ENCODE data around the gene TEAD1. TPM values are rescaled to one million over a fixed set of nuclear protein-coding genes. Genes with fewer than 3 reads are reported as not detected.

The TEAD1 gene
- total and polyA plus RNA-seq, 4 donors: 9.1 to 38.4 (median 10.7) TPM

DNA sequence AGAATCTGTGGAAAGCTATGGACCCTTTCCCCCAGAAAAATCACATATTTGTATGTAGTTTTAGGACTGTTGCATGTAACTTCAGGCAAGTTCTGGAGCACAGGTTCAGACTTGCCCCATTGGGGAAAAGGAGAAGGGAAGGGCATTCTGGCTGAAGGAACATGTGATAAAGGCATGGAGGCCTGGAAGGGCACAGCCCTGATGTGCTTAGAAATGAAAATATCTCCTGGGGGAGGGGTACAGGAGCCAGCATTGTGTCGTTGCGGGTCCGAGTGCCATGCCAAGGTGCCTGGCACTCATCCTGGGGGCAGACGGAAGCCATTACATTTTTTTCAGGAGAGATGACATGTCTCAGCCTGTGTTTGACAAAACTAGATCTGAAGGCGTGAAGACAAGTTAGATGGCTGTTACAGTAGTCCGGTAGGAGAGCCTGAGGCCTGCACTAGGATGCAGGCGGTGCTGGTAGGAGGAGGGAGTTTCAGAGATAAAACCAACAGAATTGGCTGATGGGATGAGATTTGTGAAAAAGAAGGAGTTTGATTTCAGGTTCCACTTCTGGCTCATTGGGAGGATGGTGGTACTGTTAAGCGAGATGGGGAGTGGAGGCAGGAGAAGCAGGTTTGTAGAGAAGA, 96.9 kb downstream of the TEAD1 start:
- 93% methylated on average over 8 of the region's 8 CpGs for WGBS
- no peak for TF ChIP-seq HNF4G (IDR thresholded peaks at IDR 0.05)
- TF ChIP-seq, protein P1, sequence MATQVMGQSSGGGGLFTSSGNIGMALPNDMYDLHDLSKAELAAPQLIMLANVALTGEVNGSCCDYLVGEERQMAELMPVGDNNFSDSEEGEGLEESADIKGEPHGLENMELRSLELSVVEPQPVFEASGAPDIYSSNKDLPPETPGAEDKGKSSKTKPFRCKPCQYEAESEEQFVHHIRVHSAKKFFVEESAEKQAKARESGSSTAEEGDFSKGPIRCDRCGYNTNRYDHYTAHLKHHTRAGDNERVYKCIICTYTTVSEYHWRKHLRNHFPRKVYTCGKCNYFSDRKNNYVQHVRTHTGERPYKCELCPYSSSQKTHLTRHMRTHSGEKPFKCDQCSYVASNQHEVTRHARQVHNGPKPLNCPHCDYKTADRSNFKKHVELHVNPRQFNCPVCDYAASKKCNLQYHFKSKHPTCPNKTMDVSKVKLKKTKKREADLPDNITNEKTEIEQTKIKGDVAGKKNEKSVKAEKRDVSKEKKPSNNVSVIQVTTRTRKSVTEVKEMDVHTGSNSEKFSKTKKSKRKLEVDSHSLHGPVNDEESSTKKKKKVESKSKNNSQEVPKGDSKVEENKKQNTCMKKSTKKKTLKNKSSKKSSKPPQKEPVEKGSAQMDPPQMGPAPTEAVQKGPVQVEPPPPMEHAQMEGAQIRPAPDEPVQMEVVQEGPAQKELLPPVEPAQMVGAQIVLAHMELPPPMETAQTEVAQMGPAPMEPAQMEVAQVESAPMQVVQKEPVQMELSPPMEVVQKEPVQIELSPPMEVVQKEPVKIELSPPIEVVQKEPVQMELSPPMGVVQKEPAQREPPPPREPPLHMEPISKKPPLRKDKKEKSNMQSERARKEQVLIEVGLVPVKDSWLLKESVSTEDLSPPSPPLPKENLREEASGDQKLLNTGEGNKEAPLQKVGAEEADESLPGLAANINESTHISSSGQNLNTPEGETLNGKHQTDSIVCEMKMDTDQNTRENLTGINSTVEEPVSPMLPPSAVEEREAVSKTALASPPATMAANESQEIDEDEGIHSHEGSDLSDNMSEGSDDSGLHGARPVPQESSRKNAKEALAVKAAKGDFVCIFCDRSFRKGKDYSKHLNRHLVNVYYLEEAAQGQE (IDR thresholded peaks at IDR 0.05): no peak
- TF ChIP-seq EGR1 (IDR thresholded peaks at IDR 0.05; ENCODE audit: low read depth in 2 of 2): no peak
- TF ChIP-seq FOXA1 (IDR thresholded peaks at IDR 0.05): no peak
- no peak for TF ChIP-seq SP1 (IDR thresholded peaks at IDR 0.05)
- TF ChIP-seq JUND (IDR thresholded peaks at IDR 0.05): no peak
- no peak for TF ChIP-seq RXRA (IDR thresholded peaks at IDR 0.05)
- TF ChIP-seq, protein P2, sequence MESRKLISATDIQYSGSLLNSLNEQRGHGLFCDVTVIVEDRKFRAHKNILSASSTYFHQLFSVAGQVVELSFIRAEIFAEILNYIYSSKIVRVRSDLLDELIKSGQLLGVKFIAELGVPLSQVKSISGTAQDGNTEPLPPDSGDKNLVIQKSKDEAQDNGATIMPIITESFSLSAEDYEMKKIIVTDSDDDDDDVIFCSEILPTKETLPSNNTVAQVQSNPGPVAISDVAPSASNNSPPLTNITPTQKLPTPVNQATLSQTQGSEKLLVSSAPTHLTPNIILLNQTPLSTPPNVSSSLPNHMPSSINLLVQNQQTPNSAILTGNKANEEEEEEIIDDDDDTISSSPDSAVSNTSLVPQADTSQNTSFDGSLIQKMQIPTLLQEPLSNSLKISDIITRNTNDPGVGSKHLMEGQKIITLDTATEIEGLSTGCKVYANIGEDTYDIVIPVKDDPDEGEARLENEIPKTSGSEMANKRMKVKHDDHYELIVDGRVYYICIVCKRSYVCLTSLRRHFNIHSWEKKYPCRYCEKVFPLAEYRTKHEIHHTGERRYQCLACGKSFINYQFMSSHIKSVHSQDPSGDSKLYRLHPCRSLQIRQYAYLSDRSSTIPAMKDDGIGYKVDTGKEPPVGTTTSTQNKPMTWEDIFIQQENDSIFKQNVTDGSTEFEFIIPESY (IDR thresholded peaks at IDR 0.05): no peak
- TF ChIP-seq TAF1 (conservative IDR thresholded peaks at IDR 0.05): no peak
- TF ChIP-seq, protein P3, sequence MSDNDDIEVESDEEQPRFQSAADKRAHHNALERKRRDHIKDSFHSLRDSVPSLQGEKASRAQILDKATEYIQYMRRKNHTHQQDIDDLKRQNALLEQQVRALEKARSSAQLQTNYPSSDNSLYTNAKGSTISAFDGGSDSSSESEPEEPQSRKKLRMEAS (IDR thresholded peaks at IDR 0.05): no peak
- no peak for TF ChIP-seq NR2F2 (IDR thresholded peaks at IDR 0.05)
- H3K4me1 ChIP-seq (ENCODE audit: control insufficient read depth in 4 of 4, insufficient read depth in 4 of 4, low read length in 3 of 4): peaks cover 0 to 17% (median 3%) of the 10 kb centered on the region in 4 donors

DNA sequence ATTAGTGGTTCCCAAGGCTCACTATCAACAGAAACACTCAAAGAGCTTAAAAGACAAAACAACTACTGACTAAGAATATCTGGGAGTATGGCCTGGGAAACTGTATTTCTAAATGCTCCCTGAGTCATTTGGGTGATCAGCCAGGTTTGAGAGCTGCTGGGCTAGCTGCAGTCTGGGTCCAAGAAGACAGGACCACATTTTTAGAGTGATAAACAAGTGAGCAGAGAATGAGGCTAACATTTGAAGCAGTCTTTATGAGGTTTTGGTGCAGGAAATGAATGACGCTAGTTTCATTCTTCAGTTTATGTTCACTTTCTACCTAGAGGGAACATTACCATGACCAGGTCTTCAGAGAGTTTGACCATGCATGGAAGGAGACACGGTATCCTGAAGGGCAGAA, 97.7 kb downstream of the TEAD1 start:
- Histone ChIP-seq H3K4me3 (ENCODE audit: low read depth in 1 of 3, low read length in 3 of 3) (no peak overlapping the region), H3K27me3 (ENCODE audit: control insufficient read depth in 4 of 4, insufficient read depth in 4 of 4, low read length in 3 of 4) (no peaks in the 10 kb centered on the region), H3K4me1 (ENCODE audit: control insufficient read depth in 4 of 4, insufficient read depth in 4 of 4, low read length in 3 of 4) (peaks cover 0 to 17% (median 3%) of the 10 kb centered on the region in 4 donors), H3K36me3 (ENCODE audit: control insufficient read depth in 4 of 4, insufficient read depth in 3 of 4, low read depth in 1 of 4, low read length in 3 of 4) (no peaks in the 10 kb centered on the region), H3K9ac (ENCODE audit: low read depth in 1 of 2, low read length in 2 of 2) (no peak overlapping the region), H3K27ac (ENCODE audit: low read depth in 1 of 2, low read length in 2 of 2) (no peak overlapping the region), H3K9me3 (ENCODE audit: control insufficient read depth in 4 of 4, low read length in 3 of 4) (no peaks in the 10 kb centered on the region)
- TF ChIP-seq SP1 (IDR thresholded peaks at IDR 0.05) (no peak), HNF4A (conservative IDR thresholded peaks at IDR 0.05) (no peak), TAF1 (conservative IDR thresholded peaks at IDR 0.05) (no peak), FOXA2 (IDR thresholded peaks at IDR 0.05) (no peak)
- DNase-seq (ENCODE audit: low spot score): no peak
- 87% methylated on average over 2 of the region's 2 CpGs for WGBS

More for the DNA sequence above, 96.9 kb downstream of the TEAD1 start:
- Histone ChIP-seq H3K9me3 (ENCODE audit: control insufficient read depth in 4 of 4, low read length in 3 of 4) (no peaks in the 10 kb centered on the region), H3K9ac (ENCODE audit: low read depth in 1 of 2, low read length in 2 of 2) (no peak overlapping the region), H3K27me3 (ENCODE audit: control insufficient read depth in 4 of 4, insufficient read depth in 4 of 4, low read length in 3 of 4) (no peaks in the 10 kb centered on the region), H3K36me3 (ENCODE audit: control insufficient read depth in 4 of 4, insufficient read depth in 3 of 4, low read depth in 1 of 4, low read length in 3 of 4) (no peaks in the 10 kb centered on the region), H3K4me3 (ENCODE audit: low read depth in 1 of 3, low read length in 3 of 3) (no peak overlapping the region), H3K27ac (ENCODE audit: low read depth in 1 of 2, low read length in 2 of 2) (no peak overlapping the region)
- no peak for DNase-seq (ENCODE audit: low spot score)

DNA sequence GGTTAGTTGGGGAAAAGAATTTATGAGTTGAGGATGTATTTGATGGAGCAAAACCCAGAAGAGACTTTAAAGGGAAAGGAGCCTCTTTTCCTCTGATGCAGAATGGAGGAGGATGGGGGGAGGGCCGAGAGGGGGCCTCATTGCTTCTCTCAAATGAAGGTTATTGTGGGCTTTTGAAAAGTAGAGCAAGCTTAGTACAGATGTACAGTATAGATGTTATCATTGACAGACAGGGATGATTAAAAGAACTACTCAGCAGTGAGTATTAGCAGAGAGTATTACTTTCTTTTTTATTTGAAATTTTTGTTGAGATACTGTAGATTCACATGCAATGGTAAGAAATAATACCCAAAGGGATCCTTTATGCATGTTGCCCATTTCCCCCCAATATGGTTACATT, 98.1 kb downstream of the TEAD1 start:
- Histone ChIP-seq H3K27ac (ENCODE audit: low read depth in 1 of 2, low read length in 2 of 2) (no peak overlapping the region), H3K9me3 (ENCODE audit: control insufficient read depth in 4 of 4, low read length in 3 of 4) (no peaks in the 10 kb centered on the region), H3K36me3 (ENCODE audit: control insufficient read depth in 4 of 4, insufficient read depth in 3 of 4, low read depth in 1 of 4, low read length in 3 of 4) (no peaks in the 10 kb centered on the region), H3K4me1 (ENCODE audit: control insufficient read depth in 4 of 4, insufficient read depth in 4 of 4, low read length in 3 of 4) (peaks cover 0 to 12% (median 2%) of the 10 kb centered on the region in 4 donors), H3K4me3 (ENCODE audit: low read depth in 1 of 3, low read length in 3 of 3) (no peak overlapping the region), H3K9ac (ENCODE audit: low read depth in 1 of 2, low read length in 2 of 2) (no peak overlapping the region), H3K27me3 (ENCODE audit: control insufficient read depth in 4 of 4, insufficient read depth in 4 of 4, low read length in 3 of 4) (no peaks in the 10 kb centered on the region)
- WGBS: 88% methylated on average over 1 of the region's 1 CpG
- DNase-seq (ENCODE audit: low spot score): no peak
- TF ChIP-seq EGR1 (IDR thresholded peaks at IDR 0.05; ENCODE audit: low read depth in 2 of 2) (no peak), NR2F2 (IDR thresholded peaks at IDR 0.05) (no peak), SP1 (IDR thresholded peaks at IDR 0.05) (no peak), RAD21 (IDR thresholded peaks at IDR 0.05) (no peak), TAF1 (conservative IDR thresholded peaks at IDR 0.05) (no peak), GABPA (IDR thresholded peaks at IDR 0.05 in 1 of 2, conservative IDR thresholded peaks at IDR 0.05 in 1 of 2) (no peak), FOXA1 (IDR thresholded peaks at IDR 0.05) (no peak)
- TF ChIP-seq, protein P3 (IDR thresholded peaks at IDR 0.05): no peak
- TF ChIP-seq, protein P1 (IDR thresholded peaks at IDR 0.05): no peak
- TF ChIP-seq, protein P2 (IDR thresholded peaks at IDR 0.05): no peak

All from liver (tissue), 9 donors.